ENCODE data around the gene OR2B6.

DNA sequence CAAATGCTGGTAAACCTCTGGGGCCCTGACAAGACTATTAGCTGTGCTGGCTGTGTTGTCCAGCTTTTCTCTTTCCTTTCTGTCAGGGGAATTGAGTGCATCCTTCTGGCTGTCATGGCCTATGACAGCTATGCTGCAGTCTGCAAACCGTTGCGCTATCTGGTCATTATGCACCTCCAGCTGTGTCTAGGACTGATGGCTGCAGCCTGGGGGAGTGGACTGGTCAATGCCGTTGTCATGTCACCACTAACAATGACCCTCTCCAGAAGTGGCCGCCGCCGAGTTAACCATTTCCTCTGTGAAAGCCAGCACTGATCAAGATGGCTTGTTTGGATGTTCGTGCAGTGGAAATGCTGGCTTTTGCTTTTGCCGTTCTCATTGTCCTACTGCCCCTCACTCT is 20.3 kb downstream of the OR2B6 start:
- TF ChIP-seq ZNF274 (IDR thresholded peaks at IDR 0.05; ENCODE audit: low read depth, low read length) (no peak), SUZ12 (IDR thresholded peaks at IDR 0.05; ENCODE audit: extremely low read depth, insufficient read depth, insufficient read length) (no peak), YY1 (IDR thresholded peaks at IDR 0.05; ENCODE audit: insufficient read depth, insufficient read length) (no peak)

Measured in NT2/D1 (cell line).